ENCODE measurements around the gene ZFYVE26. TPM values are rescaled to one million over a fixed set of nuclear protein-coding genes. Genes with fewer than 3 reads are reported as not detected.
"Not testable (repeated sequence)": the region's sequence is repeated elsewhere in the genome, so short reads cannot be mapped to it uniquely, and the experiment has no call there.

Gene ZFYVE26
- total RNA-seq, 1 donor from 2014 or later, result 34.1 TPM

DNA sequence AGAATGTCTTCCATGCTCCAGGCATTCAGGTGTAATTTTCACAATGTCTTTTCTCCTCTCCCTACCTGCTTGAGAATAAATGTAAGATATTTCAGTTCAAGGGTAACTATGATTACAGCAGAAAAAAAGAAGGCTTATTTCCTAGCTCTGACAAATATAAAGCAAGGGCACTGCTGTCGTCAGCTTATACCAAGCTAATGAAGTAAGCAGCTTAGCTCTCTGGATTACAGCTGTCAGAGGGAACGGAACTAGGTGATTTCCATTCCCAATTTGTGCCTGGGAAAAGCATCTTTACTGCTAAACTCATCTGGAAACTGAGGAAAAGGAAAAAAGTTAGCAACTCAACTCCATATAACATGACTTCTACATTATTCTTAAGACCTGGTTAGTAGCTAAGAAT lies 56.5 kb downstream of the ZFYVE26 start:
- no peak for DNase-seq (ENCODE audit: extremely low read depth, low read depth, low spot score)

DNA sequence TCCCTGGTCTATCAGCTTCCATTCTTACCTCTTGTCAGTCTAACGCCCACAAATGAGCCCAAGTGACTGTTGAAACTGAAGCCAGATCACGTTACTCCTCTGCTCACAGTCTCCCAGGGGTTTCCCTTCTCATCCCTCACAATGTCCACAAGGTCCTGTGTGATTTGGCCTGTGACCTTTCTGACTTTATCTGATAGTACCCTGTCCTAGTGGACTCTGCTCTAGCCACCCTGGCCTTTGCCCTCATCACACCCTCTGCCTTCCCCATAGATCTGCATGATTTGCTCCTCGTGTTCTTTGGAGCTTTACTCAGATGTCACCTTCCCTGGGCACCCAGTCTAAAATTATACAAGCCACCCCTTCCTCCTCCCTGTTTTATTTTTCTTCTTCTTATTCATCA lies 59.2 kb downstream of the ZFYVE26 start:
- DNase-seq (ENCODE audit: extremely low read depth, low read depth, low spot score), result no peak

DNA sequence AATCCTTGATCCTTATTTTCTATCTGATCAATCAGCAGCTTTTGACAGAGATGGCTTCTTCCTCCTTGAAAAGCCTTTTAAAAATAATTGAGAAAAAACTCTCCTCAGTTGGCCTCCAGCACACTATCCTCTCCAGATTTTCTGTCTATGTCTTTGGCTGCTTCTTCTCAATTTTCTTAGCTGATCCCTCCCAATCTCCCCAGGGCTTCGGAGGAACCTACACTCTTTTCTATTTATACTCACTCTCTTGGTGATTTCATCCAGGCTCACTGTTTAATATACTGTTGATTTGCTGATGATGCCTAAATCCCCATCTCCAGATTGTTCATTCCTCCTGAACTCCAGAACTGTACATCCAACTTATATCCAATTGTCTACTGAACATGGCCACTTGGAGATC lies 59.9 kb downstream of the ZFYVE26 start:
- no peak for DNase-seq (ENCODE audit: extremely low read depth, low read depth, low spot score)

DNA sequence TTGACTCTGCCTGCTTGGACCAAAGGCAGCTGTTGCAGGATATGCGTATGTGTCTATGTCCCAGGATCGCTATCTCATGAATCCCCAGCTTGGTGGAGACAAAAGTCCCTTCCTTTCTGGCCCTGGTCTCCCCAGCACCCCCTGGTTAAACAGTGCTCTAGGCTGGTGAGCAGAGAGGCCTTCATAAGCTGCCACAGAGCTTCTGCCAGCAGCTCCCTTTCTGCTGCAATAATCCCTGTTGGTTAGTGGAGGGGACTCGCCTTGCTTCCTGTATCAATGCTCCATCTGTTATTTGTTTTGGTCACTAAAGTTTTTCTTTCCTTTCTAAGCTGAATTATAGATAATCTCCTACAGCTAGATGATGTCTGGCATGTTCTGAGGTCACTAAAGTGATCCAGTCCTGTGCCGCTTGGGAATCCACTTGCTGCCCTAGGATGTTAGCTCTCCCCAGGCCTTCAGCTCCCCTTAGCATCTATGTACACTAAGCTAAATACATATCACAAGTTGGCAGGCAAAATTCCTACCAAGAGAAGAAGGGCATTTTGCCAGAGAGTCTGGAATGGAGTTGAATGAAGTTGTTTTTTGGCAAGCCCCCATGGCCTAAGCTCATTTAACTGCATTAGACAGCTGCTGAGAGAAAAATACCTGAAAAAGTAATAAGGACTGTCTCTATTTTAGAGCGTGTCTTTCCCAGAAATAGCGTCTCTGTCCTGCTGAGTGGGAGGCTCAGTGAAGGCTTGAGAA lies 66.9 kb downstream of the ZFYVE26 start:
- no peak for DNase-seq (ENCODE audit: extremely low read depth, low read depth, low spot score)

DNA sequence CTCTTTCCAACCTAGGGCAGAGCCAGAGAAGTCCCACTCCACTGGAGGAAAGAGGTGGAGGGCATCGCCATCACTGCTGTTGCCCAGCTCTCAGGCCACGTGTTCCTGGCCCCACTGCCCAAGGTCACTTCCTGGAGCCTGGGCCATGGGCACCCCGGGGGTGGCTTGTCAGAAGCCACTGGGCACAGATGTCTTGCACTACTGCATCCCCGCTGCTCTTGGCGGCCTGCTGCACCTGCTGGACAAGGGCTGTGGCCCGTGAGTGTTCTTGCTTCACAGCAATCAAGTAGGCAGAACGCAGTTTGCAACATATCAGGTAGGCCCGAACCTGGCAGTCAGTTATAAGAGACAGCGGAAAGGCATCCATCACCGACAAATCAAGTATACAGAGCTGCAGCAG lies 68.1 kb downstream of the ZFYVE26 start:
- no peak for DNase-seq (ENCODE audit: extremely low read depth, low read depth, low spot score)

DNA sequence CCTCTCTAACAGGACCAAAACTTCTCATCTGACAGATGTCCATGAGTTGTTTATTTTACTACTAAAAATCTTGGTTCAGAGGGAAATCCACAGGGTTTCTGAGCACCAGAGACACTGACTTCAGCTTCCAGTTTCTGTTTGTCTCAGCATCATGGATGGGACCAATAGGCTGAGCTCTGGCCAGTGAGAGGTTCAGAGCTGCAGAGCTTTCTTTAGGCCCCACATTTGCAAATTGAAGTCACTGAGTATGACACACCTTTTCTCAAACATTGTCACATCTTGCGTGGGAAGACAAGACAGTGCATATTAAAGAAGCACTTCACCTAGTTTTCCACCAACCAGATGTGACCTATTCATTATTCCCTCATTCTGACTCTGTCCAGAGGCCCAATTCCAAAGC lies 69.5 kb downstream of the ZFYVE26 start:
- no peak for DNase-seq (ENCODE audit: extremely low read depth, low read depth, low spot score)

DNA sequence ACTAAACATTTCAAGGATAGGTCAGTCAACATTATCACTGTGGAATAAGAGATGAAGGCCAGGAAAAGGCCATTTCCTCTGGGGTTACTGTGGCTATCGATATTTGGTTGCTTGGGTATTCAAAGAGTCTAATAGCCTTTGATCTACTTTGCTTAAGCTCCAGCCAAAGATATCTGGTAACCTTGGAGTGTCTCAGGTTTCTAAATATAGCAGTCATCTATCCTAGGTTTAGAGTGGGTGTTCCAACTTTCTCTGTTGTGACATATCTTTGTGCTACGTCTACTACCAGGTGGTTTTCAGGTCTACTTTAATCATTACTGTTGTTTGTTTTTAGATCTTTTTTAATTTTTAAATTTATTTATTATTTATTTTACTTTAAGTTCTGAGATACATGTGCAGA lies 72.3 kb downstream of the ZFYVE26 start:
- DNase-seq (ENCODE audit: extremely low read depth, low read depth, low spot score), result no peak

DNA sequence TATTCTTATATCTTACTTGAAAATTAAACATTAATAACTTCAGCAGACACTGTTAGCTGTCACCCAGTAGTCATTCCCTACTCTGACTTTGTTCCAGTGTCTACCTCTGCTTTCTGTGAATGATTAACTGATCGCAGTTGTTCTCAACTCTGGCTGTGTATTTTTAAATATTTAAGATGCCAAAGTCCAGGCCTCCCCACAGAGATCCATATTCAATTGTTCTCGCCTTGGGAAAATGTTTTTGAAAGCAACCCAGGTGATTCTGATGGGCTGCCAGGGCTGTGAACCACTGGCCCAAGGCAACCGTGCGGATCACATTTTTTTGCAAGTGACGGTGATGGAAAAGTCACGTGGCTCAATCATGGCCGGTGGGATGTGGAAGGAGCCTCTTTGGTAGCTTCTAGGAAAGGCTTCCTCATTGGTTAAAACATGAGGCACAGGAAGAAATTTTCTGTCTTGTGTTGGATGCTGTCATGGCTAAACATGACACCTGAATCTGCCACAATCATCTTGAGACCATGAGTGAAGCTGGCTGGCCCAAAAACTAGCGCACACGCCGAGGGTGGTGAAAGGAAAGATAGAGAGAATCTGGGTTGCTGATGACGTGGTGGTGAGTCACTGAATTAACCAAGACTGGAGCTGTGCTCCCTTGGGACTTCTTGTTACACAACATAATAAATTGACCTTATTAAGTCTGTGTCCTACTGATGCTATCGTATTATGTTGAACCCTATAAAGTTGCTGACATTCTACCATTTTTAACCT lies 77.5 kb downstream of the ZFYVE26 start:
- no peak for DNase-seq (ENCODE audit: extremely low read depth, low read depth, low spot score)

DNA sequence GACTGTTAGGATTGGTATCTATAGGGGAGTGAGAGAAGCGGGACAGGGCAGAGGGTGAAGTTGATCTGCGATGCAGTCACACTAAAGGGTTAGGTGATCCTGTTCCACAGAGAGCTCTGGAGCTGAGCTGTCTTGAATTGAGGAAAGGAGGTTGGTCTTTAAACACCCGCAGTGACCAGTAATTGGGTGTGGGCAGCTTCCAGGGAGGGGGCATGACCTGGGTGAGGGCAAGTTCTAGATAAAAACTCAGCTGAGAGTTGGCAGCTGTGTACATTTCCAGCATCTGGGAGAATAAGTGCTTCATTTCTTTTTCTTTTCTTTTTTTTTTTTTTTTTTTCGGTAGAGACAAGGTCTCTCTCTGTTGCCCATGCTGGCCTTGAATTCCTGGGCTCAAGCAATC lies 79.6 kb downstream of the ZFYVE26 start:
- no peak for DNase-seq (ENCODE audit: extremely low read depth, low read depth, low spot score)

DNA sequence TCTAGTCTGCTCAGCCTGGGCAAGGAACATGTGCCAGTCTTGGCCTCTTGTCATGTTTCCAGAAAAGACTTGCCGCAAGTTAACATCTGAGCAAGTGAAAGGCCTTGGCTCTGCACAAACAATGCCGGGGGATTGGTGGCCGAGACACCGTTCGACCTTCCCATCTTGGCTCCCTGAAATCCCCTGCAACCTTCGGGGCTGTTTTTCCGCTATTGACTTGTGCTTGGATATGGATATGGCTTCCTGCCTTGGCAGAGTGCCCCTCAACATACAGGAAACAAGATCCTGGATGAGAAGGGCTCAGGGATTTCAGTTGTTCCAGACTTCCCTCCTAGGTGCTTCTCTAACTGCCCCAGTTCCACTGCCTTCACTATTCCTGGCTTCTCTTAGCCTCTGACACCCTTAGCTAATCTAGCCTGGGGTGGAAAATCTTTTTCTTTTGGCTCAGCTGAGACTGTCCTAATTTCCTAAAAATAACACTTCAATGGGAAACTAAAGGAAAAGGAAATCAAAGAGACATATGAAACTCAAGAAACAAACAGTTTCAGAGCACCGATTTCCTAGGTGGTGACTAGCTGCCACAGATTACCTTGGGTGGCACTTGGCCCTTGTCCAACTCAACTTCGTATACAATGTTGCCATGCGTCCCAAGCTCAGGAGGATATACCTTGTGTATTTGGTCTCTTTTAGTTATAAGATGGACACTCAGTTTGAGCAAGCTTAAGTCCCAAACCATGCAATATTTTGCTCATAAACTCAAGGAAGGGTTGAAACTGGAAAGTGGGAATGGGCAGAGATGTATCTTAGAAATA lies 80.8 kb downstream of the ZFYVE26 start:
- no peak for DNase-seq (ENCODE audit: extremely low read depth, low read depth, low spot score)

DNA sequence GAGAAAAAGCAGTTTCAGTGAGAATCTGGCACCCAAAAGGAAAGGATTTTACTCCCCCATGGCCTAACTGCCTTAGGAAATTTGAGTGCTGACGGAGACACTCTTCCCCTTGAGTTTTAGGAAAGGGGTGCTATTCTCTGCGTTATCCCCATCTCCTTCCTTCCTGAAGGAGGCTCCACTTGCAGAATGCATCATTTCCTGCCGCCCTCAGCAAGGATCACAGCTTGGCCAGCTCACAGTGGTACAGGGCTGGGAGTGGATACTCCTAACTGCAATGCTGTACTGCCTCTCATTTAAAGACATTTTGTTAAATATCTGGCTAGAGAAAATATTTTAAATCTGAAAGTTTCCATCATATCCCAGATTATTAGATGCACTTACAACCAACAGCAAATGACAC lies 81.7 kb downstream of the ZFYVE26 start:
- no peak for DNase-seq (ENCODE audit: extremely low read depth, low read depth, low spot score)

DNA sequence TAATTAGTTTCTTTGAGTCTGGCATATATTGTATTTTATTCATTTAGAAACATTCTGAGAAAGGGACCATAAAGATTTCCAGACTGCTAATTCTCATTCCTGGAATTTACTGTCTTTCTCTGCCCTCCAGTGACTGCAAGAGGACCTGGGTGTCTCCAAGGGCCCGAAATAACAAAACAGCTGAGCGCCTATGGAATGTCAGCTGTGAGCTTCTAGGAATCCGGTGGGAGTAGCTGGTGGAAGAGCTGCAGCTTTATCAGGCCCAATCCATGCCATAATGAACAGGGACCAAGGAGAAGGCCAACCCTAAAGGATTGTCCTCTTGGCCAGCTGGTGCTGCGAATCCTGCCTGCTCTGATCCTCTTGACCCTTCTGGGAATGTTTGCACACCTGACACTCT lies 82.8 kb downstream of the ZFYVE26 start:
- DNase-seq (ENCODE audit: extremely low read depth, low read depth, low spot score), result no peak

DNA sequence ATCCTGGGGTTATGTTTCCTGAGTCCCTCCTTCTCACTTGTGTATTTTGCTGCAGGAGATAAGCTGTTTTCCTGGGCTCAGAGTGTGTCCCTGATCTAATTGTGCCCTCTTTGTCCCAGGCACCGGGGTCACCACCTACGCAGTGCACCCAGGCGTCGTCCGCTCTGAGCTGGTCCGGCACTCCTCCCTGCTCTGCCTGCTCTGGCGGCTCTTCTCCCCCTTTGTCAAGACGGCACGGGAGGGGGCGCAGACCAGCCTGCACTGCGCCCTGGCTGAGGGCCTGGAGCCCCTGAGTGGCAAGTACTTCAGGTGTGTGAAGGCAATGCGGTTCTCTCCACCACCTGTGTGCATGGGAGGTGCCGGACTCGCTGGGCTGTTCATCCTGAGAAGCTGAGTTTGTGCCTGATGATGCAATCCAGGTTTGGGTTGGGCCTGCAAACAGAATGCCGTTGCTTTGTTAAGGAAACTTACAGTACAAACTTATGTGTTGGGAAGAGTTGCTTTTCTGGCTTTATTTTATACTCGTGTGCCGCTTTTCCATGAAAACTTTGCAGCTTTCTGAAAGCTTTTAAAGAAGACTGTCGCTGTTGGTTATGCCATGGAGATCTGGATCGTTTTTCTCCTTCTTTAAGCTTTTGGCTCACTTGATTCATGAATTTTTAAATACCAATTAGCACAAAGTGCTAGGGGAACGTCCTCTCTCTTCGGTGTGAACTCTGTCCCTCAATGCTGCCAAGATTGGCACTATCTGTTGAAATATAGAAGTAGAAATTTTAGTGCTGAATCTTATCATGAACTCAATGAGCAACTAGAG lies 87.1 kb downstream of the ZFYVE26 start:
- DNase-seq (ENCODE audit: extremely low read depth, low read depth, low spot score), result no peak

DNA sequence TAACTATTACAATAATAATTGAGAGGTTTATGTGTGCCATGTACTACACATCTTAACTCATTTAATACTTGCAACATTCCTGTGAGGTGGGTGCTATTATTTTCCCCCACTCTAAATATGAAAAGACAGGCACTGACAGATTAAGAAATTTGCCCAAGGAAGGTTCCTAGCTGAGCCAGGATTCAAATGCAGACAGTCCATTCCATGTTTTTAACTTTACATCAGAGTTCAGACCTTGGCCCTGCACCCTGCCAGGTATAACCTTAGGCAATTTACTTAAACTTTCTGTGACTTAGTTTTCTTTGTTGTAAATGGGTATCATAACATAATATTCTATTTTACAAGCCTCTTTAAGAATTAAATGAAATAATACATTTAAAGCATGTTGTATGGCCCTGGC lies 88.1 kb downstream of the ZFYVE26 start:
- DNase-seq (ENCODE audit: extremely low read depth, low read depth, low spot score), result no peak

DNA sequence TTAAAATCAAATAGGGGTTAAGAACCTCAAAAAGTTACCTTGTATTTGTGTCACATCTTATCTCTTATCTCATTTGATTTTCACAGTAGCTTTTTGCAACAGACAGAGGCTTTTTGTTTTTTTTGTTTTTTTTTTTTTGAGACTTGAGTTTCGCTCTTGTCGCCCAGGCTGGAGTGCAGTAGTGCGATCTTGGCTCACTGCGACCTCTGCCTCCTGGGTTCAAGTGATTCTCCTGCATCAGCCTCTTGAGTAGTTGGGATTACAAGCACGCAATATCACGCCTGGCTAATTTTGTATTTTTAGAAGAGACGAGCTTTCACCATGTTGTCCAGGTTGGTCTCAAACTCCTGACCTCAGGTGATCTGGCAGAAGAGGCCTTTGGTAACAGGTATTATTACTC lies 89.0 kb downstream of the ZFYVE26 start:
- no peak for DNase-seq (ENCODE audit: extremely low read depth, low read depth, low spot score)

DNA sequence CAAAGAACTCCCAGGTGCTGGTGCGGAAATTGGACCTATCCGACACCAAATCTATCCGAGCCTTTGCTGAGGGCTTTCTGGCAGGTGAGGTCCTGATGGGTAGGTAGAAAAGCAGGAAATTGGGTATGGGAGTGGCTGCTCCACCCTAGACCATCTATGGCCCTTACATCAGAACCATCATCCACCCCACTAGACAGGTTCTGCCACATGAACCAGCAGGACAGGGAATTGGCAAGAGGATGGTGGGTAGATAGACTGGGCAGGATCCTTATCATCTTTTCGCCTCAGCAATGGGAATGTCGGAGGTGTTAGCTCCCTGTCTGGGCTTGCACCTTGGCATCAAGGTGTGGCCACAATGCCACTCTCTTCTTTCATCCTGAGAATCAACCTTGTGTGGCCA lies 91.2 kb downstream of the ZFYVE26 start:
- no peak for DNase-seq (ENCODE audit: extremely low read depth, low read depth, low spot score)

DNA sequence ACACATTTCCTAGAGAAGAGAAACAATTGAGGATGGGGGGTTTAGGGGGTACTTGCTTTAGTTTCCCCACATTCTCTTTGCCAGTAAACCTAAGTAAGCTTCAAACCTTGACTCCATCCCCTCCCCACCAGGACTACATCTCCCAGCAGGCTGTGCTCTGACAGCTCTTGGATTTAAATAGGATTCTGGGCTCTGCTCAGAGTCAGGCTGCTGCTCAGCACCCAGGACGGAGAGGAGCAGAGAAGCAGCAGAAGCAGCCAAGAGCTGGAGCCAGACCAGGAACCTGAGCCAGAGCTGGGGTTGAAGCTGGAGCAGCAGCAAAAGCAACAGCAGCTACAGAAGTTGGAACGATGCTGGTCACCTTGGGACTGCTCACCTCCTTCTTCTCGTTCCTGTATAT lies 94.1 kb downstream of the ZFYVE26 start:
- DNase-seq (ENCODE audit: extremely low read depth, low read depth, low spot score), result no peak

DNA sequence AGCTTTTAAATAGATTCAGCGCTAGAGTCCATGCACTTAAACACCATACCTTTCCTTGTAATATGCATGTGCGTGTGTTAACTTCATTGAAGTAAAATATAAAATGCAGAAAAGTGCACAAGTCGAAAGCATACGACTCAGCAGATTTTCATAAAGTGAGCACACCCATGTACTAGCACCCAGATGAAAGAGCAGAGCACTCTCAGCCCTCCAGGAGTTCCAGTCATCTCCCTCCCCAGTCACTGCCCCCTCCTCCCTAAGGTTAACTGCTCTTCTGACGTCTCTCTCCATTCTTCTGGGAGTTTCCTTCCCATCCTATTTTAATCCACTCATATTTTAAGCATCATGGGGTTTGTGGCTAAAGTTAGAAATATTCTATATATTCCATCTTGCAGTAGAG lies 94.5 kb downstream of the ZFYVE26 start:
- DNase-seq (ENCODE audit: extremely low read depth, low read depth, low spot score), result no peak

DNA sequence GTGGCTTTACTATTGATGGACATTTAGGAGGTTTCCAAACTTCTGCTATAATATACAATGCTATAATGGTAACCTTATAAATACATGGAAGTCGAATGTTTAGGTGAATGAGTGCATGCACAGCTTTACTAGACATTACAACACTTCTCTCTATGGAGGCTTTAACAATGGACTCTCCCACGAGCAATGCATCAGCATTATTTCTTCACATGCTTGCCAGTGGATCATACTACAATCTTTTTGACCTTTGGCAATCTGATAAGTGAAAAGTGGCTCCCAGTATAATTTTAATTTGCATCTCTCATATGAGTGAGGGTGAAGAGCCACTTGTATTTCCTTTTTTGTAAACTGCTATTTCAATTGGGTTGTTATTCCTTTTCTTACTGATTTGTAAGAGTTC lies 96.5 kb downstream of the ZFYVE26 start:
- no peak for DNase-seq (ENCODE audit: extremely low read depth, low read depth, low spot score)

DNA sequence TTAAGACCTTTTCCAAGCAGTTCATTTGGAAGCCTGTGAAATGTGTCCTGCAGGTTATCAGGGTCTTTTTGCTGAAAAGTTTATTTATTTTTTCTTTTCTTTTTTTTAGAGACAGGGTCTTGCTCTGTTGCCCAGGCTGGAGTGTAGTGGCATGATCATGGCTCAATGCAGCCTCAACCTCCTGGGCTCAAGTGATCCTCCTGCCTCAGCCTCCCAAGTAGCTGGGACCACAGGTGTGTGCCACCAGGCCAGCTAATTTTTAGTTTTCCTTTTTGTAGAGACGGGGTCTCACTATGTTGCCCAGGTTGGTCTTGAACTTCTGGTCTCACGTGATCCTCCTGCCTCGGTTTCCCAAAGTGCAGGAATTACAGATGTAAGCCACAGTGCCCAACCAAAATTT lies 97.0 kb downstream of the ZFYVE26 start:
- DNase-seq (ENCODE audit: extremely low read depth, low read depth, low spot score), result not testable (repeated sequence)

DNA sequence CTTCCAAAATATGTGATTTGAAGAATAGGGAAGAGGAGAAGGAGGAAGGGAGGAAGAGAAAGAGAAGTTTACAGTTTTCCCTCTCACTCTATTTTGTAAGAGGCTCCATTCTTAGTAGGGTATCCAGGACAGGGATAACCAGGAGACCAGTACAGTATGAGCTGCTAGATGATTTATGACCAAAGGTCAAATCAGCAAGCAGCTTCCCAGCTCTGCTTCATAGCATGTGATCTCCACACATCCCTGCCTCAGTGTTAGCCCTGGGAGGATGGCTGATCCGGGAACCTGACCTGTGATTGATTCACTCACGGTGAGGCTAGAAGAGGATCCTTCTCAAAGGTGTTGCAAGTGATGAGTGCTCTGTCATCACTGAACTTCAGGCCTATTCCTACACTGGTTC lies 98.1 kb downstream of the ZFYVE26 start:
- DNase-seq (ENCODE audit: extremely low read depth, low read depth, low spot score), result no peak

Measured in glomerular endothelial cell (primary cell).